ENCODE results near the gene UQCRFS1.

- TF ChIP-seq CTCF (IDR thresholded peaks at IDR 0.05) (no peak), POLR2A (IDR thresholded peaks at IDR 0.05) (no peak), POLR2AphosphoS5 (IDR thresholded peaks at IDR 0.05; ENCODE audit: insufficient read depth in 1 of 2, low read depth in 1 of 2) (no peak)
Observed at GRCh38 chr19:29232315-29232852, 19.4 kb upstream of the UQCRFS1 start.

Measured in vagina (tissue), 2 donors.